Measurements from ENCODE around the gene LRP8.
"Not testable (repeated sequence)": the region's sequence is repeated elsewhere in the genome, so short reads cannot be mapped to it uniquely, and the experiment has no call there.

Gene LRP8

GRCh38 chr1:53206083-53206685, 121.7 kb downstream of the LRP8 start:
- DNase-seq, result not testable (repeated sequence)

- DNase-seq, result not testable (repeated sequence)
These were observed 122.4 kb downstream of the LRP8 start for GRCh38 chr1:53205496-53205895.

GRCh38 chr1:53203466-53203865, 124.4 kb downstream of the LRP8 start:
- no peak for DNase-seq

GRCh38 chr1:53198241-53198651, 129.6 kb downstream of the LRP8 start:
- DNase-seq, result peak; percentile 54

GRCh38 chr1:53197291-53198200, 130.3 kb downstream of the LRP8 start:
- no peak for DNase-seq

- peak; percentile 92 for DNase-seq
These were observed 131.2 kb downstream of the LRP8 start, which contains the start of gene CPT2 for GRCh38 chr1:53196485-53197290. TSS of gene CPT2 (plus strand) at chr1:53196824. CDS start at chr1:53196944, 120 bp downstream.

- DNase-seq, result no peak
These were observed 131.8 kb downstream of the LRP8 start for GRCh38 chr1:53196017-53196484.

- no peak for DNase-seq
These were observed 132.4 kb downstream of the LRP8 start for GRCh38 chr1:53195246-53196016.

All from fibroblast of upper back skin (primary cell).